ENCODE results near the gene DCAF12. TPM values are rescaled to one million over a fixed set of nuclear protein-coding genes. Genes with fewer than 3 reads are reported as not detected.

The DCAF12 gene
- total and polyA plus RNA-seq, 2 of the 13 experiments (the other 11 are each of a cell fraction or from before 2014, with no cell fraction given), result 26.8 to 37.4 TPM

- TF ChIP-seq RBFOX2 (IDR thresholded peaks at IDR 0.05; ENCODE audit: low read depth, low read length) (peak; percentile 96), ZNF296 (CRISPR knock-in tag; conservative IDR thresholded peaks at IDR 0.05) (no peak), ZNF605 (CRISPR knock-in tag; IDR thresholded peaks at IDR 0.05) (peak; percentile 95), ZNF354B (CRISPR knock-in tag; IDR thresholded peaks at IDR 0.05) (peak; percentile 93), NCOA2 (CRISPR knock-in tag; IDR thresholded peaks at IDR 0.05) (no peak; the same call in none of the 2 replicates), GATAD2A (CRISPR knock-in tag; IDR thresholded peaks at IDR 0.05) (no peak; the same call in none of the 2 replicates), HOXA9 (CRISPR knock-in tag; IDR thresholded peaks at IDR 0.05; ENCODE audit: borderline replicate concordance) (peak; percentile 44; the same call in 1 of the 2 replicates), SRSF1 (optimal IDR thresholded peaks at IDR 0.05; ENCODE audit: low read depth, low read length) (peak; percentile 38), RXRA (CRISPR knock-in tag; IDR thresholded peaks at IDR 0.05) (peak; percentile 45), ZNF83 (CRISPR knock-in tag; IDR thresholded peaks at IDR 0.05; ENCODE audit: borderline replicate concordance) (0 out of 2 replicates have a peak, but pooled peaks have one; percentile 71), ZNF180 (CRISPR knock-in tag; IDR thresholded peaks at IDR 0.05; ENCODE audit: borderline replicate concordance, low read depth) (no peak), ZNF615 (CRISPR knock-in tag; IDR thresholded peaks at IDR 0.05; ENCODE audit: borderline replicate concordance) (no peak), ATRX (CRISPR knock-in tag; IDR thresholded peaks at IDR 0.05; ENCODE audit: borderline replicate concordance) (no peak), SP4 (CRISPR knock-in tag; IDR thresholded peaks at IDR 0.05) (peak; percentile 71), ZNF124 (CRISPR knock-in tag; IDR thresholded peaks at IDR 0.05) (peak; percentile 78; the same call in 1 of the 2 replicates), NKX3-1 (CRISPR knock-in tag; IDR thresholded peaks at IDR 0.05) (peak; percentile 74), RFXANK (CRISPR knock-in tag; IDR thresholded peaks at IDR 0.05) (no peak), LRRFIP1 (CRISPR knock-in tag; conservative IDR thresholded peaks at IDR 0.05) (no peak), MLXIP (CRISPR knock-in tag; IDR thresholded peaks at IDR 0.05; ENCODE audit: borderline replicate concordance) (no peak), ZNF572 (CRISPR knock-in tag; IDR thresholded peaks at IDR 0.05) (0 out of 2 replicates have a peak, but pooled peaks have one; percentile 47), ZNF234 (CRISPR knock-in tag; conservative IDR thresholded peaks at IDR 0.05) (no peak), CREB1 (IDR thresholded peaks at IDR 0.05) (peak; percentile 97), CREB1 (CRISPR knock-in tag; IDR thresholded peaks at IDR 0.05) (peak; percentile 99), THAP8 (CRISPR knock-in tag; IDR thresholded peaks at IDR 0.05; ENCODE audit: borderline replicate concordance) (no peak), ZNF670 (CRISPR knock-in tag; IDR thresholded peaks at IDR 0.05; ENCODE audit: borderline replicate concordance) (peak; percentile 83; the same call in 1 of the 2 replicates)
These were observed 77.5 kb downstream of the DCAF12 start, which contains the start of gene UBAP2 (continued) for GRCh38 chr9:34048727-34049629.
